ENCODE results near the gene RCC1.
A peak's percentile ranks its signal among the peaks of the same experiment; 100 is the strongest.

DNA sequence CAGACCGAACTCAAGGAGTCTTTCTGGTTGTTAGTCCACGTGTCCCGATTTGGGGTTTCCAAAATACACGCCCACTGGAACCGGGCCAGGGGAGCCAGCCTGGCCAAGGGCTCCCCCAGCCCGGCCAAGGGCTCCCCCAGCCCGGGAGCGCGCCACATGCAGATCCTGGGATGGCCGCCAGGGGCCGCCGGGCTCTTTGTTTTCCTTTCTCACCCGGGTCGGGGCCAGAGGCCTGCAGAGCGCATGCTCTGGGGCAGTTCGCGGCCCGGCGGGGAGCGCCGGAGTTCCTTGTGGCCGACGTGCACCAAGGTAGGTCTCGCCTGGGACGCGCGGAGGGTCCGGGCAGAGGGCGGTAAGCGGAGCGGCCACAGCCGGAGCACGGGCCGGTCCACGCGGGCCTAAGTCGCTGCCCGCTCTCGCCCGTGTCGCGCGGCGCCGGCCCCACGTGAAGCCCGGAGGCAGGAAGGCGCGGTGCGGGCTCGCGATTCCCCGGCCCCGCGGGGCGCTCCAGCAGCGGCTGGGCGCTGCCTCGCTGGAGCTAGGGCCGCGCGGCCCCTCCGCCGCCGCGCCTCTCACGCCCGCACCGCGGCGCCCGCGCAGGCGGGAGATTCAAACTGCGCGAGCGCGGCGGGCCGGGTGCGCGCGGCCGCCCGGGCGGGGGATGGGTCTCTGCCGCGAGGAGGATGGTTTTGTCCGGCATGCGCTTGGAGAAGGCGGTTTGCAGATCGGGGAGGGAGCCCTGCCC, 12.3 kb downstream of the RCC1 start:
- no peak for TF ChIP-seq POLR2A (IDR thresholded peaks at IDR 0.05)
- TF ChIP-seq, protein P1, sequence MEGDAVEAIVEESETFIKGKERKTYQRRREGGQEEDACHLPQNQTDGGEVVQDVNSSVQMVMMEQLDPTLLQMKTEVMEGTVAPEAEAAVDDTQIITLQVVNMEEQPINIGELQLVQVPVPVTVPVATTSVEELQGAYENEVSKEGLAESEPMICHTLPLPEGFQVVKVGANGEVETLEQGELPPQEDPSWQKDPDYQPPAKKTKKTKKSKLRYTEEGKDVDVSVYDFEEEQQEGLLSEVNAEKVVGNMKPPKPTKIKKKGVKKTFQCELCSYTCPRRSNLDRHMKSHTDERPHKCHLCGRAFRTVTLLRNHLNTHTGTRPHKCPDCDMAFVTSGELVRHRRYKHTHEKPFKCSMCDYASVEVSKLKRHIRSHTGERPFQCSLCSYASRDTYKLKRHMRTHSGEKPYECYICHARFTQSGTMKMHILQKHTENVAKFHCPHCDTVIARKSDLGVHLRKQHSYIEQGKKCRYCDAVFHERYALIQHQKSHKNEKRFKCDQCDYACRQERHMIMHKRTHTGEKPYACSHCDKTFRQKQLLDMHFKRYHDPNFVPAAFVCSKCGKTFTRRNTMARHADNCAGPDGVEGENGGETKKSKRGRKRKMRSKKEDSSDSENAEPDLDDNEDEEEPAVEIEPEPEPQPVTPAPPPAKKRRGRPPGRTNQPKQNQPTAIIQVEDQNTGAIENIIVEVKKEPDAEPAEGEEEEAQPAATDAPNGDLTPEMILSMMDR (IDR thresholded peaks at IDR 0.05) = peak; percentile 94 to 97
- peak in 1 of 3 donors; percentile 34 for TF ChIP-seq POLR2AphosphoS5 (IDR thresholded peaks at IDR 0.05)
- no peak for TF ChIP-seq EP300 (IDR thresholded peaks at IDR 0.05)

Data from suprapubic skin (tissue), 4 donors.